Fibroblast of skin of right biceps (primary cell): ENCODE measurements around the gene ZBTB7B.
A peak's percentile ranks its signal among the peaks of the same experiment; 100 is the strongest.

ENCODE experiments used
- DNase-seq: peaks from one replicate; pipeline ENCODE4 v3.0.0-alpha.2; 2013

Gene ZBTB7B

GRCh38 chr1:155005076-155006011, 2.7 kb downstream of the ZBTB7B start:
- no peak for DNase-seq

GRCh38 chr1:155006601-155007101, 4.0 kb downstream of the ZBTB7B start:
- peak; percentile 31 for DNase-seq

- no peak for DNase-seq
These were observed 4.7 kb downstream of the ZBTB7B start for GRCh38 chr1:155007251-155007828.

GRCh38 chr1:155008015-155008941, 5.7 kb downstream of the ZBTB7B start:
- DNase-seq: no peak

- no peak for DNase-seq
These were observed 6.7 kb downstream of the ZBTB7B start for GRCh38 chr1:155009221-155009711.

- DNase-seq: no peak
These were observed 7.1 kb downstream of the ZBTB7B start for GRCh38 chr1:155009742-155010141.

- peak; percentile 23 for DNase-seq
These were observed 7.8 kb downstream of the ZBTB7B start for GRCh38 chr1:155010211-155010918.

- DNase-seq: no peak
These were observed 8.4 kb downstream of the ZBTB7B start for GRCh38 chr1:155011004-155011416.

- DNase-seq: no peak
These were observed 8.9 kb downstream of the ZBTB7B start for GRCh38 chr1:155011437-155012025.

GRCh38 chr1:155012026-155012546, 9.5 kb downstream of the ZBTB7B start:
- DNase-seq: peak; percentile 39

GRCh38 chr1:155012776-155013602, 10.4 kb downstream of the ZBTB7B start:
- no peak for DNase-seq

GRCh38 chr1:155013632-155014031, 11.0 kb downstream of the ZBTB7B start:
- DNase-seq: no peak

GRCh38 chr1:155014709-155015508, 12.3 kb downstream of the ZBTB7B start:
- DNase-seq: no peak

GRCh38 chr1:155015527-155016230, 13.1 kb downstream of the ZBTB7B start:
- no peak for DNase-seq

- no peak for DNase-seq
These were observed 13.7 kb downstream of the ZBTB7B start for GRCh38 chr1:155016231-155016831.

- peak; percentile 88 for DNase-seq
These were observed 14.7 kb downstream of the ZBTB7B start for GRCh38 chr1:155017041-155017945.

- DNase-seq: no peak
These were observed 15.3 kb downstream of the ZBTB7B start for GRCh38 chr1:155017946-155018316.
